ENCODE results near the gene NUMB. TPM values are rescaled to one million over a fixed set of nuclear protein-coding genes. Genes with fewer than 3 reads are reported as not detected.

The NUMB gene
- total RNA-seq, 2 donors from 2014 or later = 68.7 to 76.5 TPM

- intact Hi-C loops (cut with DNase I) = no loop called here
- DNase-seq (ENCODE audit: low spot score) = peak; percentile 72
These were observed 203.9 kb downstream of the NUMB start for GRCh38 chr14:73254247-73255004.

- DNase-seq (ENCODE audit: low spot score) = peak; percentile 31
- intact Hi-C loops (cut with DNase I) = no loop called here
These were observed 204.6 kb downstream of the NUMB start for GRCh38 chr14:73253721-73254120.

- DNase-seq (ENCODE audit: low spot score) = no peak
- intact Hi-C loops (cut with DNase I) = no loop called here
These were observed 205.1 kb downstream of the NUMB start for GRCh38 chr14:73253323-73253610.

- intact Hi-C loops (cut with DNase I) = no loop called here
- peak; percentile 71 for DNase-seq (ENCODE audit: low spot score)
These were observed 205.6 kb downstream of the NUMB start for GRCh38 chr14:73252491-73253322.

DNA sequence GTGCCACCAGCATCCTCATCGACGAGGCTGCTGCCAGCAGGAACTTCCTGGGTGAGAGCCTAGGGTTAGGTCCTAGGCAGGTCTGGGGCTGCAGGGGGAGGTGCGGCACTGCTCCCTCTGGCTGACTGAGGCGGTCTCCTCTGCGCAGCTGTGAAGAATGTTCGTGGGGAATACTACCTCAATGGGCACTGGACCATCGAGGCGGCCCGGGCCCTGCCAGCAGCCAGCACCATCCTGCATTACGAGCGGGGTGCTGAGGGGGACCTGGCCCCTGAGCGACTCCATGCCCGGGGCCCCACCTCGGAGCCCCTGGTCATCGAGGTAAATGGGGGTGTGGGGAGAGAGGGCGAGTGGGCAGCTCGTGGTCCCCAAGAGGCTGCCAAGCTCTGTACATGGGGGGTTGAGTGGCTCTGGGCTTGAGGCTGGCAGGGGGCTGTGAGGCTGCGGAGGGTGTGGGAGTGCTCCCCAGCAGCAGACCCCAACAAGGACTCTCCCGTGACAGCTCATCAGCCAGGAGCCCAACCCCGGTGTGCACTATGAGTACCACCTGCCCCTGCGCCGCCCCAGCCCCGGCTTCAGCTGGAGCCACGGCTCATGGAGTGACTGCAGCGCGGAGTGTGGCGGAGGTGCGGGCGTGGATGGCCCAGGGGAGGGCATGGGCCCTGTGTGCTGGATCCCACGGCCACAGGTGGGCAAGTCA is 206.7 kb downstream of the NUMB start:
- DNase-seq (ENCODE audit: low spot score) = peak; percentile 79
- intact Hi-C loops (cut with DNase I) = no loop called here

GRCh38 chr14:73250781-73251500 is 207.4 kb downstream of the NUMB start:
- intact Hi-C loops (cut with DNase I) = no loop called here
- peak; percentile 73 for DNase-seq (ENCODE audit: low spot score)

DNA sequence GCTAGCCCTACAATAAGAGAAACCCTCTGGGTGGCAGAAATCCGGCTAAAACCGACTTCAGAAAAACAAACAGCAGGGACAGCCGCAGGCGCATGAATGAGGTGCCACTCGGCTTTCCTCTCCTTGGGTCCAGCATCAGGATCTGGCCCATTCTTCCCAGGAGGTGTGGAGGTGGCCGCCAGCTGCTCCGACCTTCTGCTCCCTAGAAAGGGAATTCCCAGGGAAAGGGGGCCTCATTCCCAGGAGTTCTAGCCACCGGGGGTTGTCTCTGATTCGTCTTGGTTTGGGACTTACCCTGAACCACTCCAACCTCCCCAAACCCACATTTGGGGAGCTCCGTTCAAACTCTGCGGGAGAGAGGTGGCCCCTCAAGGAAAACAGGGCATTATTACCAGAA is 208.0 kb downstream of the NUMB start:
- intact Hi-C loops (cut with DNase I) = no loop called here
- DNase-seq (ENCODE audit: low spot score) = peak; percentile 58

DNA sequence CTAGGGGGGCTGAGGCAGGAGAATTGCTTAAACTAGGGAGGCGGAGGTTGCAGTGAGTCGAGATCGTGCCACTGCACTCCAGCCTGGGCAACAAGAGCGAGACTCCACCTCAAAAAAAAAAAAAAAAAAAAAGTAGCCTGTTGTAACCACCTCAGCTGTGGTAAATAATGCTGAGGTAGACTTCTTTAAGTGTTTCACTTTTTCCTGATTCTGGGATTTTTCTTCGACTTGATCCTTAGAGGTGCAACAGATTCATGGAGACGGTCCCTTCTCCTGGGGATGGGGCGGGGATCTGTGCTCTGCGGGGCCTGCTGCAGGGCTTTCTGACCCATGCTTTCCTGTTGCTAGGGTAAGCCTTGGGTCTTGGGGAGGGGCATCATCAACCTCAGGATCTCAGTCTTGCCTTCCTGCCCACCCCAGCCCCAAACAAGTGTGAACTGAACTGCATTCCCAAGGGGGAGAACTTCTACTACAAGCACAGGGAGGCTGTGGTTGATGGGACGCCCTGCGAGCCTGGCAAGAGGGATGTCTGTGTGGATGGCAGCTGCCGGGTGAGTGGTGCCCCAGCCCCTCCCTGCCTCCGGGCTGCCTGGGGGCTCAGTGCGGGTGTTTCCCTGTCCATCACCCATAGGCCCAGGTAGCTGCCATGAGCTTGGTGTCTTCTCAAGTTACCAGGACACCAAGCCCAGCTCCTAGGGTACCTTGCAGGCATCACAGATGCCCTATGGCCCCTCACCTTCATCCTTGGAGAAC is 208.6 kb downstream of the NUMB start:
- intact Hi-C loops (cut with DNase I) = no loop called here
- DNase-seq (ENCODE audit: low spot score) = peak; percentile 54

GRCh38 chr14:73249108-73249507 is 209.2 kb downstream of the NUMB start:
- no peak for DNase-seq (ENCODE audit: low spot score)

DNA sequence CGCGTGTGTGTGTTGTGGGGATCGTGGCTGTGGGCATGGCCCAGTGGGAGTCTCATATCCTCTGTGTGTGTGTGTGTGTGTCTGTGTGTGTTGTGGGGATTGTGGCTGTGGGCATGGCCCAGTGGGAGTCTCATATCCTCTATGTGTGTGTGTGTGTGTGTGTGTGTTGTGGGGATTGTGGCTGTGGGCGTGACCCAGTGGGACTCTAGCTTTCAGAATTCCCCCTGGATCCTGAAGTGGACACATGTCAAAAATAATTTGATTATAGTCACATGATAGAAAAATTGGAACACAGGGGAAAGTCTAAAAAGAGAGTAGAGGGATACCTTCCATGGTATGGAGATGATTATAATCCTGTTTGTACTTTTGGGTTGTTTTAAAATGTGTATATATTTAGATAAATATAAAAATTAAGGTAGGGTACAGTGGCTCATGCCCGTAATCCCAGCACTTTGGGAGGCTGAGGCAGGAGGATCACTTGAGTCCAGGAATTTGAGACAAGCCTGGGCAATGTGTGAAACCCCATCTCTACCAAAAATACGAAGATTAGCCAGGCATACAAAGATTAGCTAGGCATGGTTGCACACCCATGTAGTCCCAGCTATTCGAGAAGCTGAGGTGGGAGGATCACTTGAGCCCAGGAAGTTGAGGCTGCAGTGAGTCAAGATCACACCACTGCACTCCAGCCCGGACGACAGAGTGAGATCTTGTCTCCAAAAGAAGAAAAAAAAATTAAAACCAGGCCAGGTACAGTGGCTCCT is 210.1 kb downstream of the NUMB start:
- intact Hi-C loops (cut with DNase I) = no loop called here
- DNase-seq (ENCODE audit: low spot score) = no peak

More at GRCh38 chr14:73249108-73249507, 209.2 kb downstream of the NUMB start:
- intact Hi-C loops (cut with DNase I) = no loop called here

DNA sequence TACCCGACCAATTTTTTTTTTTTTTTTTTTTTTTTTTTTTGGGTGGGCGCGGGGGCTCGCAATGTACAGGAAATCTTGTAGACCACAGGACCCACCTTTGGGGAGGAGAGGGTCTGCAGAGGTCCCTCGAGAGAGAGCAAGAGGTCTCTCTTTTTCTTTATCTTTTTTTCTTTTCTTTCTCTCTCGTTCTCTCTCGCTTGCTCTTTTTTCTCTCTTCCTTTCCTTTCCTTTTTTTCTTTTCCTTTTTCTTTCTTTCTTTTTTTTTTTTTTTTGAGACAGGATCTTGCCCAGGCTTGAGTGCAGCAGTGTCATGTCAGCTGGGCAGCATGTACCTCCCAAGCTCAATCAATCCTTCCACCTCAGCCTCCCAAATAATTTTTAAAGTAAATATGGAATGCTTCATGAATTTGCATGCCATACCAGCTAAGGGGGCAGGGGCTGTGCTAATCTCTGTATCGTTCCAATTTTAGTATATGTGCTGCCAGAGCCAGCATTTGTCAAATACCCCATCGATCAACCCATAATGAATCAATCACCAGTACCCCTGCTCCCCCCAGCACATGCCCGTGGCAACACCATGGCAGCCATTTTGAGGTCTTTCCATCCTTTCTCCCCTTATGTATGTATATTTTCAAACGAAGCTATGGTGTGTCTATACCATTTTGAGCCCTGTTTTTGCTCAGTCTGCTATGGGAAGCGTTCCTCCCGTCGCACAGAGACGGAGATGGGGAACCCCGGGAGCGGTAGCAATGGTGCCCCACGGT is 211.8 kb downstream of the NUMB start:
- intact Hi-C loops (cut with DNase I) = no loop called here
- DNase-seq (ENCODE audit: low spot score) = peak; percentile 45

DNA sequence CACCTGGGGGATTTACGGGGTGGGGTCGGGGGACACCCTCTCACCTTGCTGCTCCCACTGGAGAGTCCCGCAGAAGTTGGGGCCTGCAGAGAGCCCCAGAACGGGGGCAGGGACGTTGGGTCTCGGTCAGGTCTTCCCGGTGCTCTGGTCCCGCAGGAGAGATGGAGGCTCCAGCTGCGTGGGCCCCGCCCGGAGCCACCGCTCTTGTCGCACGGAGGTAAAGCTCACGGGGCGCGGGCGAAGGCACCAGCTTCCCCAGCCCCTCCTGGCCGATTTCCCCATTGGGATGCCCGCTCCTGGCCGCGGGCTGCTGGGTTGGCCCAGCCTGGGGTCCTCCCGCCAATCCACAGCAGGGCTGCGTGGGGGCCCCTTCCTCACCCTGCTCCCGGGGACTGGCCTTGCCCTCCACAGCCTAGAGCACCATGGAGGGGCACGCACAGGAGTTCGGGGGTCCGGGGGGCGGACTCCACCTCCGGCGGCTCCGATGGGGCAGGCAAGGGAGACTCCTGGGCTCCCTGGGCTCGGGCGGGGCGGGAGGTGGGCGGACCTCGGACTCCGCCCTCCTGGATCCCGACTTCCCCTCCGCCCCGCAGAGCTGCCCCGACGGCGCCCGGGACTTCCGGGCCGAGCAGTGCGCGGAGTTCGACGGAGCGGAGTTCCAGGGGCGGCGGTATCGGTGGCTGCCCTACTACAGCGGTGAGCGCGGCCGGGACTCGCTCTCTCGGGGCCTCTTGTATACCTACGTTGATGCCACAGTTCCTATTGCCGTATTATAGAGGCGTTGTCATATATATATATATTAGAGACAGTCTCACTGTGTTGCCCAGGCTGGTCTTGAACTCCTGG is 212.6 kb downstream of the NUMB start:
- DNase-seq (ENCODE audit: low spot score) = peak; percentile 87
- intact Hi-C loops (cut with DNase I) = loop anchor here in 1 of 2 donors (1.0 kb wide), 1 partner anchor 46 kb away; no protein-coding TSS in a partner anchor

GRCh38 chr14:73244541-73245290 is 213.6 kb downstream of the NUMB start:
- intact Hi-C loops (cut with DNase I) = loop anchor here in 1 of 2 donors (1.0 kb wide), 1 partner anchor 45 kb away; no protein-coding TSS in a partner anchor
- peak; percentile 67 for DNase-seq (ENCODE audit: low spot score)

- DNase-seq (ENCODE audit: low spot score) = no peak
- intact Hi-C loops (cut with DNase I) = no loop called here
These were observed 214.6 kb downstream of the NUMB start for GRCh38 chr14:73243748-73244147.

GRCh38 chr14:73243341-73243740 is 215.0 kb downstream of the NUMB start:
- intact Hi-C loops (cut with DNase I) = no loop called here
- DNase-seq (ENCODE audit: low spot score) = peak; percentile 61

Measured in posterior vena cava (tissue), 2 donors.